K562 (cell line): ENCODE data around the gene PTPRG. TPM values are rescaled to one million over a fixed set of nuclear protein-coding genes. Genes with fewer than 3 reads are reported as not detected.

Experiments used
- ATAC-seq: fragments of 200-7000 bp; cut with Tn5 transposase; 3 replicates; pipeline ENCODE4 v1.9.1; 2020; ENCODE audit warnings: moderate library complexity
- BruUV-seq: library from RNA; stranded (reverse); fragments of 400-500 nt; replicated peaks from 2 replicates; lab custom pipeline; 2021; lab: Mats Ljungman, UMichigan
- CTCF ChIA-PET: fragments of 300-600 bp; formaldehyde crosslinking; extraction: SDS; loops from one replicate; lab custom pipeline; 2021; ENCODE audit warnings: low intra/inter-chr PET ratio; lab: Yijun Ruan, JAX
- POLR2A ChIA-PET: fragments of 300-600, 350-650 bp; sonication (Branson Sonifier 250); formaldehyde crosslinking; extraction: SDS; loops from one replicate; lab custom pipeline; 2021; ENCODE audit warnings: antibody characterized with exemption, inconsistent platforms; lab: Yijun Ruan, JAX
- DNase-seq, 4 experiments: peaks; one replicate each; pipeline versions ENCODE4 v3.0.0 to v3.0.0-alpha.2; 2011 to 2018; ENCODE audit warnings: low spot score in 3 of 4, mixed read lengths in 3 of 4; ENCODE audit errors: extremely low read depth in 1 of 4
- FAIRE-seq: peaks from 2 replicates; lab custom pipeline; 2011; peaks lifted over from hg19 to GRCh38; lab: Jason Lieb, UNC
- H2AFZ ChIP-seq: 2 replicates; pipeline ENCODE4 v1.6.0; 2011; ENCODE audit warnings: low read depth, low read length, control low read depth, inconsistent platforms
- H3K27ac ChIP-seq: fragments of 200-600 bp; 3 replicates; pipeline ENCODE4 v1.8.0; 2011; ENCODE audit warnings: low read depth, mild to moderate bottlenecking, control low read depth, inconsistent platforms, low read length, moderate library complexity, mixed read lengths; ENCODE audit errors: extremely low read depth
- H3K27me3 ChIP-seq, 2 experiments: fragments of 300-600 bp in 1 of 2; 2 replicates in 1 of 2; 3 replicates in 1 of 2; pipeline versions ENCODE4 v1.6.0 to v1.8.0; 2011; ENCODE audit warnings: inconsistent platforms in 2 of 2, low read length in 2 of 2, mild to moderate bottlenecking in 1 of 2, mixed read lengths in 1 of 2, moderate library complexity in 1 of 2; ENCODE audit not compliant: control insufficient read depth in 2 of 2, insufficient read depth in 2 of 2
- H3K36me3 ChIP-seq: fragments of 300-600 bp; 3 replicates; pipeline ENCODE4 v1.8.0; 2011; ENCODE audit warnings: mild to moderate bottlenecking, low read length, inconsistent platforms; ENCODE audit not compliant: control insufficient read depth, insufficient read depth
- H3K4me1 ChIP-seq, 2 experiments: fragments of 200-600 bp in 1 of 2; replicated peaks in 1 of 2; 2 replicates in 1 of 2; 3 replicates in 1 of 2; pipeline versions ENCODE4 v1.5.1 to v1.8.0; 2011; ENCODE audit warnings: inconsistent platforms in 2 of 2, low read length in 2 of 2, mild to moderate bottlenecking in 1 of 2, mixed read lengths in 1 of 2, moderate library complexity in 1 of 2; ENCODE audit not compliant: control insufficient read depth in 2 of 2, insufficient read depth in 2 of 2
- H3K4me2 ChIP-seq: 2 replicates; pipeline ENCODE4 v1.6.1; 2011; ENCODE audit warnings: low read length, control low read depth, inconsistent platforms, mixed read lengths; ENCODE audit not compliant: insufficient read depth
- H3K4me3 ChIP-seq: fragments of 200-600 bp; sonication (generic), shearing (Covaris generic); 2 replicates; pipeline ENCODE4 v1.5.1; 2016; ENCODE audit warnings: control low read depth, inconsistent platforms
- H3K79me2 ChIP-seq: fragments of 200-600 bp; 3 replicates; pipeline ENCODE4 v1.8.0; 2011; ENCODE audit warnings: low read length, inconsistent platforms; ENCODE audit not compliant: control insufficient read depth, insufficient read depth
- H3K9ac ChIP-seq, 2 experiments: 2 replicates each; pipeline versions ENCODE4 v1.6.0 to v1.6.1; 2011; ENCODE audit warnings: low read depth in 2 of 2, low read length in 2 of 2, control low read depth in 1 of 2, inconsistent platforms in 1 of 2, mild to moderate bottlenecking in 1 of 2, mixed read lengths in 1 of 2; ENCODE audit not compliant: insufficient read depth in 1 of 2
- H3K9me1 ChIP-seq: one replicate; pipeline ENCODE4 v1.6.0; 2011; ENCODE audit warnings: inconsistent platforms, mild to moderate bottlenecking, low read length, moderate library complexity; ENCODE audit not compliant: control insufficient read depth, insufficient read depth
- H3K9me3 ChIP-seq: replicated peaks from 2 replicates; pipeline ENCODE4 v1.5.1; 2011; ENCODE audit warnings: low read depth, low read length, inconsistent platforms; ENCODE audit not compliant: control insufficient read depth, insufficient read depth
- H4K20me1 ChIP-seq: replicated peaks from 2 replicates; pipeline ENCODE4 v1.6.1; 2011; ENCODE audit warnings: low read length, inconsistent platforms, mixed read lengths; ENCODE audit not compliant: control insufficient read depth, insufficient read depth
- DNMT1 ChIP-seq: fragments of 450-650 bp; IDR thresholded peaks from 2 replicates; pipeline ENCODE4 v1.6.1; 2016; ENCODE audit warnings: antibody characterized with exemption, mild to moderate bottlenecking
- GABPB1 ChIP-seq: sonication (generic); formaldehyde crosslinking; IDR thresholded peaks from 2 replicates; pipeline ENCODE4 v1.8.0; 2022; ENCODE audit warnings: mild to moderate bottlenecking, missing genetic modification reagents
- GTF2F1 ChIP-seq: IDR thresholded peaks from 2 replicates; pipeline ENCODE4 v1.6.1; 2011; ENCODE audit warnings: low read depth, low read length, improper control_type of control experiment
- MCM3 ChIP-seq: fragments of 450-650 bp; IDR thresholded peaks from 2 replicates; pipeline ENCODE4 v1.6.1; 2016
- MEF2A ChIP-seq: IDR thresholded peaks from 2 replicates; pipeline ENCODE4 v1.6.1; 2011; ENCODE audit warnings: low read depth, mild to moderate bottlenecking, low read length, moderate library complexity; ENCODE audit not compliant: control insufficient read depth
- RCOR1 ChIP-seq, 2 experiments: IDR thresholded peaks; 2 replicates each; pipeline ENCODE4 v1.6.1; 2012; ENCODE audit warnings: low read depth in 2 of 2, low read length in 2 of 2, borderline replicate concordance in 1 of 2, improper control_type of control experiment in 1 of 2
- SMAD2 ChIP-seq: fragments of 150-350 bp; IDR thresholded peaks from 2 replicates; pipeline ENCODE4 v1.6.1; 2014; ENCODE audit warnings: low read depth, mild to moderate bottlenecking, low read length
- SRSF7 ChIP-seq: fragments of 200-400 bp; formaldehyde crosslinking; optimal IDR thresholded peaks from 2 replicates; pipeline ENCODE3; 2017; ENCODE audit warnings: mild to moderate bottlenecking, low read depth, low read length
- TSC22D4 ChIP-seq: fragments of 450-650 bp; IDR thresholded peaks from 2 replicates; pipeline ENCODE4 v1.6.1; 2016; ENCODE audit warnings: missing genetic modification characterization, missing biosample characterization, control low read depth
- U2AF2 ChIP-seq: fragments of 200-400 bp; formaldehyde crosslinking; optimal IDR thresholded peaks from 2 replicates; pipeline ENCODE3; 2017; ENCODE audit warnings: low read depth, mild to moderate bottlenecking, low read length
- ZBTB17 ChIP-seq: fragments of 450-650 bp; formaldehyde crosslinking; IDR thresholded peaks from 2 replicates; pipeline ENCODE4 v1.4.0; 2020; ENCODE audit warnings: mild to moderate bottlenecking
- ZC3H8 ChIP-seq: fragments of 450-650 bp; IDR thresholded peaks from 2 replicates; pipeline ENCODE4 v1.6.1; 2017
- ZNF124 ChIP-seq: sonication (generic); formaldehyde crosslinking; IDR thresholded peaks from 2 replicates; pipeline ENCODE4 v1.8.1; 2022; ENCODE audit warnings: missing genetic modification reagents
- ZNF197 ChIP-seq: fragments of 200-800 bp; sonication (Bioruptor generic); IDR thresholded peaks from 2 replicates; pipeline ENCODE4 v1.6.1; 2016; ENCODE audit warnings: low read depth, missing genetic modification characterization, missing compliant biosample characterization
- ZNF239 ChIP-seq: fragments of 250-450 bp; sonication (Bioruptor Pico); IDR thresholded peaks from 2 replicates; pipeline ENCODE4 v1.4.0; 2020; ENCODE audit warnings: mild to moderate bottlenecking
- ZNF76 ChIP-seq: fragments of 250-450 bp; sonication (Bioruptor Pico); IDR thresholded peaks from 2 replicates; pipeline ENCODE4 v1.4.0; 2020; ENCODE audit warnings: mild to moderate bottlenecking, moderate library complexity, borderline replicate concordance
- WGBS: fragments of 100-300 bp; shearing (Covaris generic); methylation state at CpG from one replicate; pipeline ENCODE4 v1.1.6; 2016; ENCODE audit warnings: low coverage, mixed read lengths; ENCODE audit not compliant: insufficient coverage; ENCODE audit errors: missing lambda C conversion rate; 5-methylcytosine and 5-hydroxymethylcytosine counted together
- in situ Hi-C: fragments of 300-500 bp; cut with MboI; formaldehyde crosslinking; loops from 4 replicates; pipeline ENCODE4 v1.15.0; 2018; ENCODE audit warnings: inconsistent platforms, mixed read lengths
- intact Hi-C: fragments of 100-400 bp; cut with micrococcal nuclease; formaldehyde crosslinking; loops from 2 replicates; pipeline ENCODE4 v1.14.2; 2022
- polyA plus RNA-seq, 8 experiments: library from polyadenylated mRNA; depleted of rRNA in 4 of 8; stranded (reverse) in 5 of 8; unstranded in 3 of 8; fragments of >200 nt; fragmentation: Nextera tagmentation in 2 of 8; fragmentation: Illumina TruSeq in 1 of 8; extraction: Ambion mirVana in 2 of 8; extraction: Trizol in 1 of 8; gene quantifications; 2 replicates each; pipeline versions ENCODE4 v1.2.1 to v1.2.3, GENCODE V29; 2011 to 2014; ENCODE audit warnings: inconsistent platforms in 1 of 8, missing spikeins in 1 of 8
- total RNA-seq, 7 experiments: library from RNA; depleted of rRNA in 6 of 7; stranded (reverse); fragments of >200 nt in 6 of 7; fragmentation: Illumina TruSeq in 2 of 7; extraction: Trizol in 2 of 7; gene quantifications; 2 replicates each; pipeline versions ENCODE4 v1.2.1 to v1.2.3, GENCODE V29; 2011 to 2021; ENCODE audit warnings: low replicate concordance in 1 of 7
- TF ChIP-seq, protein P1 (sequence below): sonication (generic); formaldehyde crosslinking; IDR thresholded peaks from 2 replicates; pipeline ENCODE4 v1.8.0; 2022; ENCODE audit warnings: mild to moderate bottlenecking, missing genetic modification reagents
- TF ChIP-seq, protein P2 (sequence below): fragments of 450-650 bp; IDR thresholded peaks from 2 replicates; pipeline ENCODE4 v1.6.1; 2016

Gene PTPRG
- total and polyA plus RNA-seq, 9 of the 15 experiments (the other 6 are each of a cell fraction or from before 2014, with no cell fraction given), result 0.16 TPM; not detected in 8

DNA sequence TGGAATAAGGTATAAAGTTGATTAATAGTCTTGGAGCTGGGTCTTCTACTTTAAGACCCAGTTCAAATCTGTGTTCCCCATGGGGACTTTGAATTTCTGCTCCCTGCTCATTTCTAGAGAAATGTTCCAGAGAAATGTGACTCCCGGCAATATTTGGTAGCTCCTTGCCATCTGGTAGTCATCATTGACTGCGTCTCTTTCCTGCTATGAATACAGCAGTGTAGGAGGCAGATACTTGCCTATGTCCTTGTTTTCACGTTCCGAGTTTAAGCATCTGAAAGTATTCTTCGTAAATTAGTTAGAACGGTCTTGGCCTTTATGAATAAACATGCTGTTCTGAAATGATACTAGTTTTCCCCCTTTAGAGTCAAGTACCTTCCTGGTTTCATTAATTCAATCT, 352.9 kb downstream of the PTPRG start:
- H4K20me1 ChIP-seq, result no peaks in the 10 kb centered on the region
- WGBS, result 1% methylated on average over 6 of the region's 6 CpGs
- in situ Hi-C loops, result no loop called here
- CTCF ChIA-PET, result no interaction called here
- no peak for DNase-seq
- BruUV-seq, result no TSS peak
- H3K4me3 ChIP-seq, result no peak overlapping the region
- no peak overlapping the region for H2AFZ ChIP-seq
- intact Hi-C loops, result no loop called here
- H3K9ac ChIP-seq, result no peak overlapping the region
- H3K27me3 ChIP-seq, result no peaks in the 10 kb centered on the region; a peak in 2 of 5 replicates
- no peak for FAIRE-seq
- no peaks in the 10 kb centered on the region for H3K9me1 ChIP-seq
- POLR2A ChIA-PET, result no interaction called here
- no peaks in the 10 kb centered on the region for H3K36me3 ChIP-seq
- TF ChIP-seq ZNF239 (CRISPR knock-in tag) (no peak), TSC22D4 (tag) (no peak), DNMT1 (no peak), GTF2F1 (no peak), ZNF76 (CRISPR knock-in tag) (no peak), MEF2A (no peak), SMAD2 (no peak), U2AF2 (no peak), ZNF197 (CRISPR knock-in tag) (no peak), ZNF124 (CRISPR knock-in tag) (no peak), ZC3H8 (no peak), ZBTB17 (CRISPR knock-in tag) (no peak), MCM3 (no peak), RCOR1 (IDR thresholded peaks at IDR 0.05; ENCODE audit: borderline replicate concordance in 1 of 2, low read depth in 2 of 2, low read length in 2 of 2) (no peak), GABPB1 (CRISPR knock-in tag) (no peak), SRSF7 (no peak)
- TF ChIP-seq, protein P1, sequence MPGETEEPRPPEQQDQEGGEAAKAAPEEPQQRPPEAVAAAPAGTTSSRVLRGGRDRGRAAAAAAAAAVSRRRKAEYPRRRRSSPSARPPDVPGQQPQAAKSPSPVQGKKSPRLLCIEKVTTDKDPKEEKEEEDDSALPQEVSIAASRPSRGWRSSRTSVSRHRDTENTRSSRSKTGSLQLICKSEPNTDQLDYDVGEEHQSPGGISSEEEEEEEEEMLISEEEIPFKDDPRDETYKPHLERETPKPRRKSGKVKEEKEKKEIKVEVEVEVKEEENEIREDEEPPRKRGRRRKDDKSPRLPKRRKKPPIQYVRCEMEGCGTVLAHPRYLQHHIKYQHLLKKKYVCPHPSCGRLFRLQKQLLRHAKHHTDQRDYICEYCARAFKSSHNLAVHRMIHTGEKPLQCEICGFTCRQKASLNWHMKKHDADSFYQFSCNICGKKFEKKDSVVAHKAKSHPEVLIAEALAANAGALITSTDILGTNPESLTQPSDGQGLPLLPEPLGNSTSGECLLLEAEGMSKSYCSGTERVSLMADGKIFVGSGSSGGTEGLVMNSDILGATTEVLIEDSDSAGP, result no peak
- TF ChIP-seq, protein P2, sequence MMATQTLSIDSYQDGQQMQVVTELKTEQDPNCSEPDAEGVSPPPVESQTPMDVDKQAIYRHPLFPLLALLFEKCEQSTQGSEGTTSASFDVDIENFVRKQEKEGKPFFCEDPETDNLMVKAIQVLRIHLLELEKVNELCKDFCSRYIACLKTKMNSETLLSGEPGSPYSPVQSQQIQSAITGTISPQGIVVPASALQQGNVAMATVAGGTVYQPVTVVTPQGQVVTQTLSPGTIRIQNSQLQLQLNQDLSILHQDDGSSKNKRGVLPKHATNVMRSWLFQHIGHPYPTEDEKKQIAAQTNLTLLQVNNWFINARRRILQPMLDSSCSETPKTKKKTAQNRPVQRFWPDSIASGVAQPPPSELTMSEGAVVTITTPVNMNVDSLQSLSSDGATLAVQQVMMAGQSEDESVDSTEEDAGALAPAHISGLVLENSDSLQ, result no peak
- no peak overlapping the region for H3K4me2 ChIP-seq
- H3K9me3 ChIP-seq, result no peaks in the 10 kb centered on the region
- no peak overlapping the region for H3K27ac ChIP-seq
- H3K4me1 ChIP-seq, result no peaks in the 10 kb centered on the region
- no peaks in the 10 kb centered on the region for H3K79me2 ChIP-seq
- no peak for ATAC-seq
